ENCODE data around the gene ZNF714. TPM values are rescaled to one million over a fixed set of nuclear protein-coding genes. Genes with fewer than 3 reads are reported as not detected.
A peak's percentile ranks its signal among the peaks of the same experiment; 100 is the strongest.

ZNF714 gene
- polyA plus RNA-seq, 3 donors = 1.7 to 5.8 (median 2.4) TPM

DNA sequence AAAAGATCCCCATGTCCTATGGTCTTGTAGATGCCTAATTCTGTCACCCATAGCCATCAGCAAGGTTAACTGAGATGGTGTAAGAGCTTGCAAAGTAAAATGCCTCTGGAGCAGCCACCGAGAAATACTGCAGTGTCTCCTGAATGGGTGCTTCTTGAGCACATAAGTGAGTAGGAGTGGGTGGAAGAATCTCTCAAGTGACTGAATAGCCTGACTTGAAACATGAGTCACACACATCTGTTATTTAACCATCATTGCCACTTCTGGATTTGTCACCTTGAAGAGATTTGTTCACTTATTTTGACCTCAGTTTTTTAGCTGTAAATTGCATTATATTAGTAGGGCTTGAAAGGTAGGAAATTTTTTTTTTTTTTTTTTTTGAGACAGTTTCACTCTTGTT, 2.3 kb downstream of the ZNF714 start:
- no peaks in the 10 kb centered on the region for H3K27me3 ChIP-seq (ENCODE audit: control insufficient read depth in 2 of 2, insufficient read depth in 2 of 2, low read length in 2 of 2)
- no peaks in the 10 kb centered on the region for H4K20me1 ChIP-seq (ENCODE audit: insufficient read depth, low read length)
- peaks cover 0 to 23% of the 10 kb centered on the region in 2 donors for H3K36me3 ChIP-seq (replicated peaks in 1 of 2; ENCODE audit: control insufficient read depth in 1 of 2, insufficient read depth in 2 of 2, low read length in 2 of 2)
- H2AFZ ChIP-seq (ENCODE audit: insufficient read depth, low read depth, low read length, poor library complexity, severe bottlenecking) = no peak overlapping the region
- WGBS (ENCODE audit: insufficient coverage) = no CpG with 5 or more reads among the region's 1 CpG
- TF ChIP-seq, protein P1, sequence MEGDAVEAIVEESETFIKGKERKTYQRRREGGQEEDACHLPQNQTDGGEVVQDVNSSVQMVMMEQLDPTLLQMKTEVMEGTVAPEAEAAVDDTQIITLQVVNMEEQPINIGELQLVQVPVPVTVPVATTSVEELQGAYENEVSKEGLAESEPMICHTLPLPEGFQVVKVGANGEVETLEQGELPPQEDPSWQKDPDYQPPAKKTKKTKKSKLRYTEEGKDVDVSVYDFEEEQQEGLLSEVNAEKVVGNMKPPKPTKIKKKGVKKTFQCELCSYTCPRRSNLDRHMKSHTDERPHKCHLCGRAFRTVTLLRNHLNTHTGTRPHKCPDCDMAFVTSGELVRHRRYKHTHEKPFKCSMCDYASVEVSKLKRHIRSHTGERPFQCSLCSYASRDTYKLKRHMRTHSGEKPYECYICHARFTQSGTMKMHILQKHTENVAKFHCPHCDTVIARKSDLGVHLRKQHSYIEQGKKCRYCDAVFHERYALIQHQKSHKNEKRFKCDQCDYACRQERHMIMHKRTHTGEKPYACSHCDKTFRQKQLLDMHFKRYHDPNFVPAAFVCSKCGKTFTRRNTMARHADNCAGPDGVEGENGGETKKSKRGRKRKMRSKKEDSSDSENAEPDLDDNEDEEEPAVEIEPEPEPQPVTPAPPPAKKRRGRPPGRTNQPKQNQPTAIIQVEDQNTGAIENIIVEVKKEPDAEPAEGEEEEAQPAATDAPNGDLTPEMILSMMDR (IDR thresholded peaks at IDR 0.05) = no peak
- no peaks in the 10 kb centered on the region for H3K27me3 Mint-ChIP-seq (ENCODE audit: low read depth in 3 of 3)
- peaks cover 3 to 20% (median 11%) of the 10 kb centered on the region in 7 donors for H3K9me3 Mint-ChIP-seq
- H3K4me1 ChIP-seq (ENCODE audit: control insufficient read depth in 1 of 2, insufficient read depth in 2 of 2, low read length in 2 of 2) = peaks cover 0 to 7% of the 10 kb centered on the region in 2 donors
- H3K9ac ChIP-seq (ENCODE audit: insufficient read depth, low read length, poor library complexity, severe bottlenecking) = no peak overlapping the region
- no peak overlapping the region for H3K4me3 Mint-ChIP-seq
- no peak for DNase-seq
- peaks cover 17 to 41% of the 10 kb centered on the region in 2 donors for H3K36me3 Mint-ChIP-seq
- peaks cover 6% of the 10 kb centered on the region for H3K4me1 Mint-ChIP-seq
- peaks cover 17% of the 10 kb centered on the region for H3K79me2 ChIP-seq (ENCODE audit: insufficient read depth, low read length)
- H3K4me2 ChIP-seq (replicated peaks; ENCODE audit: extremely low read depth, low read length, poor library complexity, severe bottlenecking) = no peak overlapping the region
- intact Hi-C loops (cut with micrococcal nuclease) = loop anchor here in 1 of 2 donors (2.0 to 5.0 kb wide), 2 partner anchors 60 to 62 kb away; partner anchors contain the start of gene ZNF430
- H3K9me3 ChIP-seq (replicated peaks in 1 of 2; ENCODE audit: control insufficient read depth in 1 of 2, insufficient read depth in 1 of 2, low read length in 2 of 2) = peaks cover 0 to 18% of the 10 kb centered on the region in 2 donors
- H3K4me3 ChIP-seq (replicated peaks in 1 of 3; ENCODE audit: low read depth in 2 of 3, low read length in 3 of 3) = no peak overlapping the region
- peak overlapping the region in 1 of 7 donors; percentile 24 for H3K27ac Mint-ChIP-seq
- no peak overlapping the region for H3K27ac ChIP-seq (ENCODE audit: low read depth in 1 of 2, low read length in 2 of 2)

DNA sequence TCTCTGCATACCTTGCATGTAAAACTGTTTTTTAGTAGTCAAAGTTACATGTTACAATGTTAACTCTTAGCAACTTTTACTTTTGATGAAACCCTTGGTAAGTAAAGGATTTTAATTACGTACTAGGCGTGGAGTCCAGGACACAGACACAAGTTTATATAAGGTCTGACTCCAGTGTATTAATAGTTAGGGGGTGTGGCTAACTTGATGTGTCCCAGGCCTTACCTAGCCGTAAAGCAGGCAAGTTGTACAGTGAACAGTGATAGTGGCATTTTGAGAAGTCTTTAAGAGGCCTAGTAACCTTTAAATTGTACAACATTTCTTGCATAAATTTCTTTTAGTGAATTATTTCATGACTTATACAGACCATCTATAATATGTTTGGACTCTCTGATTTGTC, 5.9 kb downstream of the ZNF714 start:
- Histone ChIP-seq H3K4me2 (replicated peaks; ENCODE audit: extremely low read depth, low read length, poor library complexity, severe bottlenecking) (no peak overlapping the region), H3K79me2 (ENCODE audit: insufficient read depth, low read length) (peaks cover 19% of the 10 kb centered on the region), H3K36me3 (replicated peaks in 1 of 2; ENCODE audit: control insufficient read depth in 1 of 2, insufficient read depth in 2 of 2, low read length in 2 of 2) (peaks cover 0 to 48% of the 10 kb centered on the region in 2 donors), H3K9ac (ENCODE audit: insufficient read depth, low read length, poor library complexity, severe bottlenecking) (no peak overlapping the region), H3K27me3 (ENCODE audit: control insufficient read depth in 2 of 2, insufficient read depth in 2 of 2, low read length in 2 of 2) (no peaks in the 10 kb centered on the region), H3K4me1 (ENCODE audit: control insufficient read depth in 1 of 2, insufficient read depth in 2 of 2, low read length in 2 of 2) (peaks cover 0 to 4% of the 10 kb centered on the region in 2 donors), H4K20me1 (ENCODE audit: insufficient read depth, low read length) (no peaks in the 10 kb centered on the region), H3K4me3 (replicated peaks in 1 of 3; ENCODE audit: low read depth in 2 of 3, low read length in 3 of 3) (no peak overlapping the region), H3K9me3 (replicated peaks in 1 of 2; ENCODE audit: control insufficient read depth in 1 of 2, insufficient read depth in 1 of 2, low read length in 2 of 2) (no peaks in the 10 kb centered on the region), H2AFZ (ENCODE audit: insufficient read depth, low read depth, low read length, poor library complexity, severe bottlenecking) (no peak overlapping the region), H3K27ac (ENCODE audit: low read depth in 1 of 2, low read length in 2 of 2) (no peak overlapping the region)
- intact Hi-C loops (cut with micrococcal nuclease) = no loop called here
- no peak overlapping the region for H3K4me3 Mint-ChIP-seq
- H3K36me3 Mint-ChIP-seq = peaks cover 13 to 63% of the 10 kb centered on the region in 2 donors
- H3K27ac Mint-ChIP-seq = no peak overlapping the region
- DNase-seq = no peak
- TF ChIP-seq, protein P1 (IDR thresholded peaks at IDR 0.05) = no peak
- H3K9me3 Mint-ChIP-seq = peaks cover 0 to 10% (median 1%) of the 10 kb centered on the region in 7 donors
- H3K27me3 Mint-ChIP-seq (ENCODE audit: low read depth in 3 of 3) = no peaks in the 10 kb centered on the region
- WGBS (ENCODE audit: insufficient coverage) = 100% methylated on average over 1 of the region's 3 CpGs
- H3K4me1 Mint-ChIP-seq = peaks cover 1% of the 10 kb centered on the region
